Esophagus muscularis mucosa (tissue), 4 donors: ENCODE results near the gene LPAR5. TPM values are rescaled to one million over a fixed set of nuclear protein-coding genes. Genes with fewer than 3 reads are reported as not detected.

ENCODE experiments used
- DNase-seq: peaks from one replicate; pipeline ENCODE4 v3.0.0-alpha.2; 2017; ENCODE audit errors: extremely low spot score
- H3K27ac ChIP-seq, 4 donors: fragments of 200-600 bp; sonication (generic); replicated peaks in 1 of 4; 1 replicate in 3 of 4; 2 replicates in 1 of 4; pipeline ENCODE4 v1.5.1; 2016 to 2019; ENCODE audit warnings: mild to moderate bottlenecking in 1 of 4
- H3K27me3 ChIP-seq, 4 donors: fragments of 200-600 bp; sonication (generic); one replicate each; pipeline versions ENCODE4 v1.5.1 to v1.6.0; 2016 to 2019
- H3K36me3 ChIP-seq, 4 donors: fragments of 200-600 bp; sonication (generic); one replicate each; pipeline ENCODE4 v1.5.1; 2016 to 2019
- H3K4me1 ChIP-seq, 4 donors: fragments of 200-600 bp; sonication (generic); one replicate each; pipeline ENCODE4 v1.5.1; 2016 to 2019
- H3K4me3 ChIP-seq, 4 donors: fragments of 200-600 bp; sonication (generic); 1 replicate in 2 of 4; 2 replicates in 2 of 4; pipeline ENCODE4 v1.5.1; 2016 to 2019; ENCODE audit warnings: mild to moderate bottlenecking in 4 of 4, moderate library complexity in 1 of 4
- H3K9me3 ChIP-seq, 4 donors: fragments of 200-600 bp; sonication (generic); 1 replicate in 3 of 4; 2 replicates in 1 of 4; pipeline ENCODE4 v1.5.1; 2016 to 2019
- CTCF ChIP-seq, 3 experiments: fragments of 200-600 bp in 2 of 3; fragments of 450-650 bp in 1 of 3; sonication (generic) in 2 of 3; IDR thresholded peaks; one replicate each; pipeline ENCODE4 v1.5.1; 2017 to 2019; ENCODE audit warnings: antibody characterized with exemption in 3 of 3, mild to moderate bottlenecking in 2 of 3, moderate library complexity in 1 of 3
- EP300 ChIP-seq: sonication (generic); formaldehyde crosslinking; IDR thresholded peaks from one replicate; pipeline ENCODE4 v1.6.1; 2017; ENCODE audit warnings: antibody characterized with exemption
- POLR2A ChIP-seq: fragments of 450-650 bp; IDR thresholded peaks from one replicate; pipeline ENCODE4 v1.6.1; 2017; ENCODE audit warnings: antibody characterized with exemption, moderate library complexity, mild to moderate bottlenecking, low read depth
- POLR2AphosphoS5 ChIP-seq, 2 donors: sonication (generic); formaldehyde crosslinking; IDR thresholded peaks; one replicate each; pipeline ENCODE4 v1.6.1; 2017; ENCODE audit warnings: antibody characterized with exemption in 2 of 2
- WGBS: methylation state at CpG from one replicate; pipeline ENCODE4 v1.1.5; 2018; 5-methylcytosine and 5-hydroxymethylcytosine counted together
- intact Hi-C: fragments of 100-400 bp; cut with DNase I; formaldehyde crosslinking; loops from one replicate; pipeline ENCODE4 v1.15.1; 2023
- total RNA-seq, 4 donors: library from RNA; depleted of rRNA; stranded (reverse); fragments of >200 nt; gene quantifications; one replicate each; pipeline versions ENCODE4 v1.1.0 to v1.2.1, GENCODE V29; 2016

LPAR5 gene
- total RNA-seq, 4 donors from 2014 or later: 1.7 to 2.5 (median 1.8) TPM

- 58% methylated on average over 27 of the region's 28 CpGs for WGBS
- TF ChIP-seq POLR2AphosphoS5 (IDR thresholded peaks at IDR 0.05) (no peak), EP300 (no peak)
- DNase-seq: no peak
- H3K4me1 ChIP-seq: peaks cover 0 to 24% (median 19%) of the 10 kb centered on the region in 4 donors
- peak overlapping the region; percentile 55 to 60 (median 57) for H3K4me3 ChIP-seq
- H3K27ac ChIP-seq: peak overlapping the region; percentile 56 to 78 (median 62)
- intact Hi-C loops: loop anchor here (2.0 kb wide), 1 partner anchor 28 kb away; no protein-coding TSS in a partner anchor
- no peaks in the 10 kb centered on the region for H3K27me3 ChIP-seq
- peaks cover 18 to 37% (median 33%) of the 10 kb centered on the region in 4 donors for H3K36me3 ChIP-seq
- no peaks in the 10 kb centered on the region for H3K9me3 ChIP-seq
Observed at GRCh38 chr12:6646276-6647082, 10.7 kb upstream of the LPAR5 start.

GRCh38 chr12:6644903-6645302 lies 9.1 kb upstream of the LPAR5 start:
- Histone ChIP-seq H3K27me3 (peaks cover 0 to 3% (median 0%) of the 10 kb centered on the region in 4 donors), H3K4me3 (no peak overlapping the region), H3K27ac (no peak overlapping the region), H3K9me3 (no peaks in the 10 kb centered on the region), H3K4me1 (peaks cover 0 to 24% (median 19%) of the 10 kb centered on the region in 4 donors), H3K36me3 (peaks cover 3 to 21% (median 17%) of the 10 kb centered on the region in 4 donors)
- WGBS: 33% methylated on average over 5 of the region's 5 CpGs
- TF ChIP-seq CTCF (IDR thresholded peaks at IDR 0.05): peak in 2 of 3 experiments; percentile 32 to 42
- no peak for TF ChIP-seq EP300
- TF ChIP-seq POLR2AphosphoS5 (IDR thresholded peaks at IDR 0.05): no peak
- no peak for TF ChIP-seq POLR2A
- intact Hi-C loops: no loop called here
- no peak for DNase-seq

DNA sequence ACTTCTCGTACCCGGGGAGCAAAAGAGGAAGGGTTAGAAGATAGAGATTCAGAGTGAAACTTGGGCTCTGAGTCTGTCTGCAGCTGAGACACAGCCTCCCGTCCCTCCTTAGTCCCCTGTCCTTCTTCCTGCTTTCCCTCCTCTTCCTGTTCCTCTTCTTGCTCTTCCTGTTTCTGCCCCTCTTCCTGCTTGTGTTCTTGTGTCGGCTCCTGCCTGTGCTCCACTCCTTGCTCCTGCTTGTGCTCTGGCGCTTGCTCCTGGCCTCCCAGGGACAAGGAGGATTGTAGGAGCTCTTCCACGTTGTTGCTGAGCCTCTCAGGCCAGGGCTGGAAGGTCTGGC lies 8.5 kb upstream of the LPAR5 start:
- no peak for DNase-seq
- peaks cover 0 to 3% (median 0%) of the 10 kb centered on the region in 4 donors for H3K27me3 ChIP-seq
- intact Hi-C loops: no loop called here
- peaks cover 0 to 14% (median 10%) of the 10 kb centered on the region in 4 donors for H3K36me3 ChIP-seq
- no peaks in the 10 kb centered on the region for H3K9me3 ChIP-seq
- WGBS: 56% methylated on average over 6 of the region's 6 CpGs
- H3K4me1 ChIP-seq: peaks cover 0 to 24% (median 19%) of the 10 kb centered on the region in 4 donors
- peak overlapping the region in 1 of 4 donors; percentile 39 for H3K27ac ChIP-seq
- no peak for TF ChIP-seq CTCF (IDR thresholded peaks at IDR 0.05)
- no peak for TF ChIP-seq POLR2AphosphoS5 (IDR thresholded peaks at IDR 0.05)
- no peak for TF ChIP-seq EP300
- no peak for TF ChIP-seq POLR2A
- no peak overlapping the region for H3K4me3 ChIP-seq

GRCh38 chr12:6643569-6644256 lies 8.0 kb upstream of the LPAR5 start:
- H3K36me3 ChIP-seq: peaks cover 0 to 9% (median 6%) of the 10 kb centered on the region in 4 donors
- peak overlapping the region in 2 of 4 donors; percentile 39 to 40 for H3K27ac ChIP-seq
- 74% methylated on average over 5 of the region's 6 CpGs for WGBS
- no peak overlapping the region for H3K4me3 ChIP-seq
- peaks cover 0 to 3% (median 0%) of the 10 kb centered on the region in 4 donors for H3K27me3 ChIP-seq
- TF ChIP-seq POLR2AphosphoS5 (IDR thresholded peaks at IDR 0.05) (no peak), CTCF (IDR thresholded peaks at IDR 0.05) (no peak), POLR2A (no peak)
- peaks cover 0 to 24% (median 21%) of the 10 kb centered on the region in 4 donors for H3K4me1 ChIP-seq
- no peaks in the 10 kb centered on the region for H3K9me3 ChIP-seq
- intact Hi-C loops: no loop called here
- DNase-seq: no peak

- Histone ChIP-seq H3K9me3 (no peaks in the 10 kb centered on the region), H3K4me1 (peaks cover 0 to 7% (median 6%) of the 10 kb centered on the region in 4 donors), H3K4me3 (no peak overlapping the region), H3K27me3 (peaks cover 0 to 3% (median 0%) of the 10 kb centered on the region in 4 donors), H3K36me3 (no peaks in the 10 kb centered on the region), H3K27ac (no peak overlapping the region)
- TF ChIP-seq EP300 (no peak), CTCF (IDR thresholded peaks at IDR 0.05) (no peak), POLR2A (no peak), POLR2AphosphoS5 (IDR thresholded peaks at IDR 0.05) (no peak)
- intact Hi-C loops: no loop called here
- DNase-seq: no peak
- WGBS: 75% methylated on average over 4 of the region's 4 CpGs
Observed at GRCh38 chr12:6641131-6641530, 5.4 kb upstream of the LPAR5 start.
